SK-N-SH treated with all-trans-retinoic acid at 6 μM for 48 hours (cell line): ENCODE data around the gene SLC22A1.

Experiments
- ARNTL ChIP-seq: fragments of 450-650 bp; formaldehyde crosslinking; IDR thresholded peaks from 2 replicates; pipeline ENCODE4 v1.5.0; 2020; ENCODE audit warnings: low read depth, mild to moderate bottlenecking, moderate library complexity, borderline replicate concordance
- BACH2 ChIP-seq: fragments of 250-450 bp; sonication (Bioruptor Pico); IDR thresholded peaks from 2 replicates; pipeline ENCODE4 v1.9.0; 2021; ENCODE audit warnings: mild to moderate bottlenecking, borderline replicate concordance
- CSDC2 ChIP-seq: fragments of 250-450 bp; sonication (Bioruptor Pico); IDR thresholded peaks from 2 replicates; pipeline ENCODE4 v1.5.0; 2020; ENCODE audit warnings: mild to moderate bottlenecking, moderate library complexity
- OSR1 ChIP-seq: fragments of 250-450 bp; sonication (Bioruptor Pico); IDR thresholded peaks from 2 replicates; pipeline ENCODE4 v1.8.0; 2022; ENCODE audit warnings: moderate library complexity, mild to moderate bottlenecking, inconsistent platforms
- RARB ChIP-seq: fragments of 250-450 bp; sonication (Bioruptor Pico); IDR thresholded peaks from 2 replicates; pipeline ENCODE4 v1.8.0; 2021; ENCODE audit warnings: mild to moderate bottlenecking, moderate library complexity
- TOX ChIP-seq: fragments of 250-450 bp; sonication (Bioruptor Pico); IDR thresholded peaks from 2 replicates; pipeline ENCODE4 v1.8.0; 2021; ENCODE audit warnings: mild to moderate bottlenecking, moderate library complexity, borderline replicate concordance
- TF ChIP-seq, protein P1 (sequence below): fragments of 250-450 bp; sonication (Bioruptor Pico); IDR thresholded peaks from 2 replicates; pipeline ENCODE4 v1.5.1; 2020; ENCODE audit warnings: low read depth, mild to moderate bottlenecking, moderate library complexity
- TF ChIP-seq, protein P2 (sequence below): fragments of 250-450 bp; sonication (Bioruptor Pico); IDR thresholded peaks from 2 replicates; pipeline ENCODE4 v1.8.0; 2021; ENCODE audit warnings: low read depth, mild to moderate bottlenecking, moderate library complexity, borderline replicate concordance
- TF ChIP-seq, protein P3 (sequence below): fragments of 250-450 bp; sonication (Bioruptor Pico); IDR thresholded peaks from 2 replicates; pipeline ENCODE4 v1.8.0; 2020; ENCODE audit warnings: mild to moderate bottlenecking, moderate library complexity, borderline replicate concordance

DNA sequence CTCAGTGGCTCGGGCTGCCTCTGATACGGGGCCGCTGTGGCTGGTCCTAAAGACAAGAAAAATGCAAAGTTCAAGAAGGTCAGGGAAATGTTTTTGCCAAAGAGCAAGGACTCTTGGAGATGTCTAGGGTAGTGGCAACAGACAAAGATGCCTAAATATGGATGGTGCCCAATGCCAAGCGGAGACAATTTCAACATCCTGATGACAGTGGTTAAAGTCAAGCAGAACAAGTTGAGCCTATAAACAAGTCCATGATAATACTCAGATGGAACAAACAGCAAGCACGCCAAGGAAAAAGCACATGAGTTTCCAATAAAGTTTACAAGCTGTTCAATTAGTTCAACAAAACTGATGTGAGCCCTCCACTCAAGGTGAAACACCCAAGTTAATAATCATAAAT, 51.1 kb downstream of the SLC22A1 start:
- TF ChIP-seq BACH2 (CRISPR knock-in tag) (no peak), RARB (no peak), OSR1 (CRISPR knock-in tag) (no peak), CSDC2 (CRISPR knock-in tag) (no peak), ARNTL (CRISPR knock-in tag) (no peak), TOX (CRISPR knock-in tag) (no peak)
- TF ChIP-seq, protein P1, sequence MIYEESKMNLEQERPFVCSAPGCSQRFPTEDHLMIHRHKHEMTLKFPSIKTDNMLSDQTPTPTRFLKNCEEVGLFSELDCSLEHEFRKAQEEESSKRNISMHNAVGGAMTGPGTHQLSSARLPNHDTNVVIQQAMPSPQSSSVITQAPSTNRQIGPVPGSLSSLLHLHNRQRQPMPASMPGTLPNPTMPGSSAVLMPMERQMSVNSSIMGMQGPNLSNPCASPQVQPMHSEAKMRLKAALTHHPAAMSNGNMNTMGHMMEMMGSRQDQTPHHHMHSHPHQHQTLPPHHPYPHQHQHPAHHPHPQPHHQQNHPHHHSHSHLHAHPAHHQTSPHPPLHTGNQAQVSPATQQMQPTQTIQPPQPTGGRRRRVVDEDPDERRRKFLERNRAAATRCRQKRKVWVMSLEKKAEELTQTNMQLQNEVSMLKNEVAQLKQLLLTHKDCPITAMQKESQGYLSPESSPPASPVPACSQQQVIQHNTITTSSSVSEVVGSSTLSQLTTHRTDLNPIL (CRISPR knock-in tag): no peak
- TF ChIP-seq, protein P2, sequence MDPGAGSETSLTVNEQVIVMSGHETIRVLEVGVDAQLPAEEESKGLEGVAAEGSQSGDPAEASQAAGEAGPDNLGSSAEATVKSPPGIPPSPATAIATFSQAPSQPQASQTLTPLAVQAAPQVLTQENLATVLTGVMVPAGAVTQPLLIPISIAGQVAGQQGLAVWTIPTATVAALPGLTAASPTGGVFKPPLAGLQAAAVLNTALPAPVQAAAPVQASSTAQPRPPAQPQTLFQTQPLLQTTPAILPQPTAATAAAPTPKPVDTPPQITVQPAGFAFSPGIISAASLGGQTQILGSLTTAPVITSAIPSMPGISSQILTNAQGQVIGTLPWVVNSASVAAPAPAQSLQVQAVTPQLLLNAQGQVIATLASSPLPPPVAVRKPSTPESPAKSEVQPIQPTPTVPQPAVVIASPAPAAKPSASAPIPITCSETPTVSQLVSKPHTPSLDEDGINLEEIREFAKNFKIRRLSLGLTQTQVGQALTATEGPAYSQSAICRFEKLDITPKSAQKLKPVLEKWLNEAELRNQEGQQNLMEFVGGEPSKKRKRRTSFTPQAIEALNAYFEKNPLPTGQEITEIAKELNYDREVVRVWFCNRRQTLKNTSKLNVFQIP (CRISPR knock-in tag): no peak
- TF ChIP-seq, protein P3, sequence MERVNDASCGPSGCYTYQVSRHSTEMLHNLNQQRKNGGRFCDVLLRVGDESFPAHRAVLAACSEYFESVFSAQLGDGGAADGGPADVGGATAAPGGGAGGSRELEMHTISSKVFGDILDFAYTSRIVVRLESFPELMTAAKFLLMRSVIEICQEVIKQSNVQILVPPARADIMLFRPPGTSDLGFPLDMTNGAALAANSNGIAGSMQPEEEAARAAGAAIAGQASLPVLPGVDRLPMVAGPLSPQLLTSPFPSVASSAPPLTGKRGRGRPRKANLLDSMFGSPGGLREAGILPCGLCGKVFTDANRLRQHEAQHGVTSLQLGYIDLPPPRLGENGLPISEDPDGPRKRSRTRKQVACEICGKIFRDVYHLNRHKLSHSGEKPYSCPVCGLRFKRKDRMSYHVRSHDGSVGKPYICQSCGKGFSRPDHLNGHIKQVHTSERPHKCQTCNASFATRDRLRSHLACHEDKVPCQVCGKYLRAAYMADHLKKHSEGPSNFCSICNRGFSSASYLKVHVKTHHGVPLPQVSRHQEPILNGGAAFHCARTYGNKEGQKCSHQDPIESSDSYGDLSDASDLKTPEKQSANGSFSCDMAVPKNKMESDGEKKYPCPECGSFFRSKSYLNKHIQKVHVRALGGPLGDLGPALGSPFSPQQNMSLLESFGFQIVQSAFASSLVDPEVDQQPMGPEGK (CRISPR knock-in tag): no peak
